AG04449 (cell line): ENCODE measurements around the gene MAN1A2.

ENCODE experiments used
- CTCF ChIA-PET: fragments of 350-600 bp; formaldehyde crosslinking; extraction: SDS; loops from one replicate; lab custom pipeline; 2021; ENCODE audit warnings: antibody characterized with exemption; lab: Yijun Ruan, JAX
- POLR2A ChIA-PET: fragments of 400-600, 350-600 bp; formaldehyde crosslinking; extraction: SDS; loops from one replicate; lab custom pipeline; 2020; ENCODE audit warnings: antibody characterized with exemption, inconsistent platforms; lab: Yijun Ruan, JAX
- DNase-seq: peaks from one replicate; pipeline ENCODE4 v3.0.0-alpha.2; 2010; ENCODE audit warnings: low read depth, low spot score
- H3K4me3 ChIP-seq: 2 replicates; pipeline ENCODE4 v1.5.1; 2011; ENCODE audit warnings: low read depth, mild to moderate bottlenecking, control low read depth, low read length
- TF ChIP-seq, protein P1 (sequence below): IDR thresholded peaks from one replicate; pipeline ENCODE4 v1.5.1; 2011; ENCODE audit warnings: mild to moderate bottlenecking, moderate library complexity, low read length, control low read depth, inconsistent platforms; ENCODE audit not compliant: insufficient read depth; ENCODE audit errors: missing control alignments

The MAN1A2 gene

DNA sequence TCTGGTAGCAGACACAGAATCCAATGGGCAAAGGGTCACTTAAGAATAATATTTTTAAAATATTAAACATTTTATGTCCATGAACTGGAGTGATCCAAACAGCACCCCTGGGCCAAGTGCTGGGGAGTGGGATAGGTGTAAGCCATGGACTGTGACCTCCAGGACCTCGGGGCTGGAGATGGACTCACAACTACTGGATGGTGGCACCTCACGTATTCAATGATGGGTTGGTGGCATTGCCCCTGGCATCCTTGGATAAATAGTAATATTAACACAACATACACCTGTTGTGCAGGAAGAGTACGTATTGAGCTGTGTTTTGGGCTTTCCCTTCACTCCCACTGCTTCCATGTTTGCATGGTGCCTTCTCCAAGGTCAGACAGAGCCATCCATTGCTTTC, 199.3 kb downstream of the MAN1A2 start:
- TF ChIP-seq, protein P1, sequence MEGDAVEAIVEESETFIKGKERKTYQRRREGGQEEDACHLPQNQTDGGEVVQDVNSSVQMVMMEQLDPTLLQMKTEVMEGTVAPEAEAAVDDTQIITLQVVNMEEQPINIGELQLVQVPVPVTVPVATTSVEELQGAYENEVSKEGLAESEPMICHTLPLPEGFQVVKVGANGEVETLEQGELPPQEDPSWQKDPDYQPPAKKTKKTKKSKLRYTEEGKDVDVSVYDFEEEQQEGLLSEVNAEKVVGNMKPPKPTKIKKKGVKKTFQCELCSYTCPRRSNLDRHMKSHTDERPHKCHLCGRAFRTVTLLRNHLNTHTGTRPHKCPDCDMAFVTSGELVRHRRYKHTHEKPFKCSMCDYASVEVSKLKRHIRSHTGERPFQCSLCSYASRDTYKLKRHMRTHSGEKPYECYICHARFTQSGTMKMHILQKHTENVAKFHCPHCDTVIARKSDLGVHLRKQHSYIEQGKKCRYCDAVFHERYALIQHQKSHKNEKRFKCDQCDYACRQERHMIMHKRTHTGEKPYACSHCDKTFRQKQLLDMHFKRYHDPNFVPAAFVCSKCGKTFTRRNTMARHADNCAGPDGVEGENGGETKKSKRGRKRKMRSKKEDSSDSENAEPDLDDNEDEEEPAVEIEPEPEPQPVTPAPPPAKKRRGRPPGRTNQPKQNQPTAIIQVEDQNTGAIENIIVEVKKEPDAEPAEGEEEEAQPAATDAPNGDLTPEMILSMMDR, result no peak
- CTCF ChIA-PET, result no interaction called here
- POLR2A ChIA-PET, result no interaction called here
- no peak overlapping the region for H3K4me3 ChIP-seq
- DNase-seq, result no peak

DNA sequence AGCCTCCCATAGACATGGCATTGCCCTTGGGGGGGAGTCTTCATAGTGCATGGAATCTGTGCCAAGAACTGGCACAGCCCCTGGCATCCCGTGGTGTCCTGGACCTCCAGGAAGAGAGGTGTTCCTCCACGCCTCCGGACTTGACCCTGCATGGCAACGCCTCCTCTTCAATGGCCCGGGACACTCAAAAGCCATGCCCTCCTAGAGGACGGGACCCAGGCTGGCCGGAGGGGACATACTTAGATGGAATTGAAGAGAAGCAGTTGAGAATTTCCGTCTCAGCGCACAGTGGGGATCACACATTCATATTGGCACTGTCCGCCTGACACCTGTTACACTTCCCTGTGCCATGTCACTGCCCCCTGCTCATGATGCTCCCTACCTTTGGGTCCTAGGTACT, 200.2 kb downstream of the MAN1A2 start:
- no peak for DNase-seq
- ChIA-PET CTCF (no interaction called here), POLR2A (no interaction called here)
- TF ChIP-seq, protein P1, result no peak
- no peak overlapping the region for H3K4me3 ChIP-seq

DNA sequence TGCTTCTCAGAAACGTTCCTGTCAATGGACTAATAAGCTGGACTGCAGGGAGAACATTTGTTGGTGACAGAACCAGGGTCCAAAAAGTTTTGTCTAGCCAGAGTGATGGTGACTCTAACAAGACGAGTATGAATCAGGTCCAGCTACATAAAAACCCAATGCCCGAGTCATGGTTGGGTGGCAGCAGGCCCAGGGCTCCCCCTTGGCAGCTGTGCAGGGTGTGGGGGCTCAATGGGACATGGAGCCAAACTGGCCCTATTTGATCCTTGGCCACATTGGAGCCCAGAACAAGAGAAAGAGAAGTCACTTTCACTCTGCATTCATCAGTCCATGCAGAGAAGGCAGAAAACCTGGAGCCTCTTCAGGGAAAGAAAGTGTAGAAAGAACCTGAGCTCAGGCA, 200.7 kb downstream of the MAN1A2 start:
- no peak overlapping the region for H3K4me3 ChIP-seq
- ChIA-PET CTCF (interaction anchor here (1.1 to 2.1 kb wide), 3 partner anchors 17 to 191 kb away, joined by 3 to 6 read pairs (median 4); no protein-coding TSS in a partner anchor), POLR2A (no interaction called here)
- TF ChIP-seq, protein P1, result no peak
- no peak for DNase-seq

DNA sequence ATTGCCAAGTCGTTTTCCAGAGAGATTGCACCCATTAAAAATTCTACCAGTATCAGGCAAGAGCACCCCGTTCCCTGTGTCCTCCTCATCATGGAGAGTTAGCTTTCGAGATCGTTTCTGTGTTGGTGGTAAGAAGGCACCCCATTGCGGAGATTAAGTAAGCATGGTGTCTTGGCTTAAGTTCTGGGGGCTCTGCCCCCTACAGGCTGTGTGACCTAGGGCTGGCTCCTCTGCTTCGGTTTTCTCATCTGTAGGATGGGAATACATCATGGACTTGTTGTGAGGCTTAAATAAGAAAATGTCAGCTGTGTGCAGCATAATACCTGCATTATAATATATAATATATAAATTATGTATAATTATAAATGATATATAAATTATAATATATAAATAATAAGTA, 201.8 kb downstream of the MAN1A2 start:
- DNase-seq, result no peak
- POLR2A ChIA-PET, result no interaction called here
- CTCF ChIA-PET, result interaction anchor here (1.1 to 2.1 kb wide), 3 partner anchors 18 to 190 kb away, joined by 3 to 6 read pairs (median 4); no protein-coding TSS in a partner anchor
- no peak overlapping the region for H3K4me3 ChIP-seq
- TF ChIP-seq, protein P1, result no peak

DNA sequence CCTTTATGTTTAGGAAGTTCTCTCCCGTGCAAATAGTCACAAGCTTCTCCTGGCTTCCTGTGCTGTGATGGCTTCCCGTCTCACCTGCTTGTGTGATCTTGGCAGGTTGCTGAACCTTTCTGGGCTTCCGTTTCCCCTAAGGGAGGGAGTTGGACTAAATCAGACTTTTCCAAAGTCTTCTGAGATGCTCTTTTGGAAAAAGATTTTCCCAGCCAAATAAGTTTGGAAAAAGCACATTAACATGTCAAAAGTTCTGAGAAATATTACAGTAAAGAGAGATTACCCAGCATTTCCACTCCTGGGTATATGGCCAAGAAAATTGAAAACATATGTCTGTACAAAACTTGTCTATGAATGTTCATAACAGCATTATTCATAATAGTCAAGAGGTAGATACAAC, 202.6 kb downstream of the MAN1A2 start:
- DNase-seq, result no peak
- TF ChIP-seq, protein P1, result no peak
- ChIA-PET POLR2A (no interaction called here), CTCF (interaction anchor here (1.0 to 2.1 kb wide), 2 partner anchors 35 to 188 kb away, joined by 3 to 6 read pairs; no protein-coding TSS in a partner anchor)
- no peak overlapping the region for H3K4me3 ChIP-seq

DNA sequence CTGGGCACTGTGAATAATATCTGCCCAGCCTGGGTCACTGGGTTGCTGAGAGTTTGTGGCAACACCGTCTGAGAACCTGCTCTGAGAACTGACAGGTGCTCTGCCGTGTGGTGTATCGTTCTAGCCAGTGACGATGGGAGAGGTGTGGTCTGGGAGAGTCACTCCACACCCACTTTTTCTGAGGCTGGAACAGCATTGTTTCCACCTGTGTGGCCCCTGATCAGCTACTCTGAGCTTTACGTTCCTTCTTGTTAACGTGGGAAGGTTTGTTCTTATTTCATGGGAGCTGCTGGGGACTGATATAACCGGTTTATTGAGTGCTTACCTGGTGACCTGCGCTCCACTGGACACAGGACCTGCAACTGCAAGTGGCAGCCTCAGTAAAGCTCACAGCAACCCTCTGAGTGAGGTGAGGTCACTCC, 203.8 kb downstream of the MAN1A2 start:
- DNase-seq, result no peak
- TF ChIP-seq, protein P1, result no peak
- ChIA-PET POLR2A (no interaction called here), CTCF (interaction anchor here (1.0 kb wide), 1 partner anchor 187 kb away, joined by 3 read pairs; no protein-coding TSS in a partner anchor)
- H3K4me3 ChIP-seq, result no peak overlapping the region
